WTC11 (cell line): ENCODE data around the gene OR5K1. TPM values are rescaled to one million over a fixed set of nuclear protein-coding genes. Genes with fewer than 3 reads are reported as not detected.

Source experiments
- ATAC-seq: fragments of 200-7000 bp; cut with Tn5 transposase; 2 replicates; pipeline ENCODE4 v1.10.0; 2021; ENCODE audit warnings: mild to moderate bottlenecking, moderate library complexity
- CTCF ChIA-PET: fragments of 300-600 bp; sonication (Branson Sonifier 250); formaldehyde crosslinking; loops from one replicate; lab custom pipeline; 2021; ENCODE audit warnings: antibody characterized with exemption; lab: Charles Lee
- POLR2A ChIA-PET: fragments of 350-600 bp; sonication (Branson Sonifier 250); formaldehyde crosslinking; loops from one replicate; lab custom pipeline; 2021; ENCODE audit warnings: antibody characterized with exemption; lab: Charles Lee
- DNase-seq: peaks from one replicate; pipeline ENCODE4 v3.0.0; 2021; ENCODE audit warnings: low spot score
- H3K27ac Mint-ChIP-seq: 2 replicates; pipeline ENCODE4 v1.8.0; 2021; ENCODE audit warnings: mixed read lengths
- H3K27me3 Mint-ChIP-seq: 2 replicates; pipeline ENCODE4 v1.8.0; 2021; ENCODE audit warnings: low read depth, mild to moderate bottlenecking, moderate library complexity, mixed read lengths
- H3K36me3 Mint-ChIP-seq: 2 replicates; pipeline ENCODE4 v1.8.0; 2021; ENCODE audit warnings: mixed read lengths
- H3K4me1 Mint-ChIP-seq: 2 replicates; pipeline ENCODE4 v1.8.0; 2022; ENCODE audit warnings: mixed read lengths
- H3K4me3 Mint-ChIP-seq: 2 replicates; pipeline ENCODE4 v1.8.0; 2021; ENCODE audit warnings: mild to moderate bottlenecking, moderate library complexity, mixed read lengths
- H3K9me3 Mint-ChIP-seq: 2 replicates; pipeline ENCODE4 v1.8.0; 2021; ENCODE audit warnings: mixed read lengths
- CTCF ChIP-seq: fragments of 200-600 bp; IDR thresholded peaks from 2 replicates; pipeline ENCODE4 v1.8.0; 2022; ENCODE audit warnings: antibody characterized with exemption
- EMX1 ChIP-seq: fragments of 250-450 bp; sonication (Bioruptor Pico); IDR thresholded peaks from 2 replicates; pipeline ENCODE4 v1.8.0; 2021; ENCODE audit warnings: mild to moderate bottlenecking
- HMGA2 ChIP-seq: fragments of 250-450 bp; sonication (Bioruptor Pico); IDR thresholded peaks from 2 replicates; pipeline ENCODE4 v1.4.0; 2021; ENCODE audit warnings: mild to moderate bottlenecking, moderate library complexity
- KAT7 ChIP-seq: sonication (generic); formaldehyde crosslinking; IDR thresholded peaks from 2 replicates; pipeline ENCODE4 v1.8.1; 2023; ENCODE audit warnings: missing genetic modification reagents, mild to moderate bottlenecking, borderline replicate concordance
- MXD4 ChIP-seq: fragments of 250-450 bp; sonication (Bioruptor Pico); IDR thresholded peaks from 2 replicates; pipeline ENCODE4 v1.8.0; 2021; ENCODE audit warnings: mild to moderate bottlenecking, moderate library complexity, borderline replicate concordance
- NFYB ChIP-seq: sonication (generic); formaldehyde crosslinking; conservative IDR thresholded peaks from 2 replicates; pipeline ENCODE4 v1.8.0; 2022; ENCODE audit warnings: low read depth, missing genetic modification reagents
- NR2C2 ChIP-seq: sonication (generic); formaldehyde crosslinking; IDR thresholded peaks from 2 replicates; pipeline ENCODE4 v1.8.0; 2022; ENCODE audit warnings: mild to moderate bottlenecking, missing genetic modification reagents
- SMAD3 ChIP-seq: sonication (generic); formaldehyde crosslinking; IDR thresholded peaks from 2 replicates; pipeline ENCODE4 v1.8.0; 2022; ENCODE audit warnings: missing genetic modification reagents, mild to moderate bottlenecking, borderline replicate concordance
- STAT6 ChIP-seq: sonication (generic); formaldehyde crosslinking; conservative IDR thresholded peaks from 2 replicates; pipeline ENCODE4 v1.8.1; 2023; ENCODE audit warnings: mild to moderate bottlenecking, low read depth, missing genetic modification reagents, moderate library complexity
- TCF7 ChIP-seq: sonication (generic); formaldehyde crosslinking; IDR thresholded peaks from 2 replicates; pipeline ENCODE4 v1.8.0; 2022; ENCODE audit warnings: mild to moderate bottlenecking, low read depth, missing genetic modification reagents, moderate library complexity
- ZNF232 ChIP-seq: sonication (generic); formaldehyde crosslinking; IDR thresholded peaks from 2 replicates; pipeline ENCODE4 v1.8.0; 2022; ENCODE audit warnings: mild to moderate bottlenecking, missing genetic modification reagents
- ZNF416 ChIP-seq: fragments of 250-450 bp; sonication (Bioruptor Pico); IDR thresholded peaks from 2 replicates; pipeline ENCODE4 v1.9.0; 2021; ENCODE audit warnings: mild to moderate bottlenecking, inconsistent platforms
- ZNF425 ChIP-seq: fragments of 250-450 bp; sonication (Bioruptor Pico); conservative IDR thresholded peaks from 2 replicates; pipeline ENCODE4 v1.9.0; 2021; ENCODE audit warnings: mild to moderate bottlenecking
- total RNA-seq: library from RNA; stranded (reverse); gene quantifications from 3 replicates; pipeline ENCODE4 v1.2.3, GENCODE V29; 2021
- TF ChIP-seq, protein P1 (sequence below): sonication (generic); formaldehyde crosslinking; IDR thresholded peaks from 2 replicates; pipeline ENCODE4 v1.8.0; 2023; ENCODE audit warnings: missing genetic modification reagents, mild to moderate bottlenecking, borderline replicate concordance
- TF ChIP-seq, protein P2 (sequence below): sonication (generic); formaldehyde crosslinking; IDR thresholded peaks from 2 replicates; pipeline ENCODE4 v1.8.0; 2023; ENCODE audit warnings: mild to moderate bottlenecking, missing genetic modification reagents

OR5K1 gene
- total RNA-seq, 1 experiment from 2014 or later: not detected

- ChIA-PET POLR2A (no interaction called here), CTCF (no interaction called here)
- Mint-ChIP-seq H3K27ac (no peak overlapping the region; the same call in 1 of the 2 replicates), H3K27me3 (no peaks in the 10 kb centered on the region), H3K36me3 (peaks cover 19% of the 10 kb centered on the region), H3K4me3 (no peak overlapping the region), H3K9me3 (no peaks in the 10 kb centered on the region), H3K4me1 (peaks cover 19% of the 10 kb centered on the region)
- TF ChIP-seq ZNF416 (CRISPR knock-in tag) (no peak), KAT7 (CRISPR knock-in tag) (no peak), NFYB (CRISPR knock-in tag) (no peak), EMX1 (CRISPR knock-in tag) (no peak), HMGA2 (no peak), ZNF425 (CRISPR knock-in tag) (no peak), ZNF232 (CRISPR knock-in tag) (no peak), MXD4 (CRISPR knock-in tag) (no peak), NR2C2 (CRISPR knock-in tag) (no peak), STAT6 (CRISPR knock-in tag) (no peak), TCF7 (CRISPR knock-in tag) (no peak)
- TF ChIP-seq, protein P1, sequence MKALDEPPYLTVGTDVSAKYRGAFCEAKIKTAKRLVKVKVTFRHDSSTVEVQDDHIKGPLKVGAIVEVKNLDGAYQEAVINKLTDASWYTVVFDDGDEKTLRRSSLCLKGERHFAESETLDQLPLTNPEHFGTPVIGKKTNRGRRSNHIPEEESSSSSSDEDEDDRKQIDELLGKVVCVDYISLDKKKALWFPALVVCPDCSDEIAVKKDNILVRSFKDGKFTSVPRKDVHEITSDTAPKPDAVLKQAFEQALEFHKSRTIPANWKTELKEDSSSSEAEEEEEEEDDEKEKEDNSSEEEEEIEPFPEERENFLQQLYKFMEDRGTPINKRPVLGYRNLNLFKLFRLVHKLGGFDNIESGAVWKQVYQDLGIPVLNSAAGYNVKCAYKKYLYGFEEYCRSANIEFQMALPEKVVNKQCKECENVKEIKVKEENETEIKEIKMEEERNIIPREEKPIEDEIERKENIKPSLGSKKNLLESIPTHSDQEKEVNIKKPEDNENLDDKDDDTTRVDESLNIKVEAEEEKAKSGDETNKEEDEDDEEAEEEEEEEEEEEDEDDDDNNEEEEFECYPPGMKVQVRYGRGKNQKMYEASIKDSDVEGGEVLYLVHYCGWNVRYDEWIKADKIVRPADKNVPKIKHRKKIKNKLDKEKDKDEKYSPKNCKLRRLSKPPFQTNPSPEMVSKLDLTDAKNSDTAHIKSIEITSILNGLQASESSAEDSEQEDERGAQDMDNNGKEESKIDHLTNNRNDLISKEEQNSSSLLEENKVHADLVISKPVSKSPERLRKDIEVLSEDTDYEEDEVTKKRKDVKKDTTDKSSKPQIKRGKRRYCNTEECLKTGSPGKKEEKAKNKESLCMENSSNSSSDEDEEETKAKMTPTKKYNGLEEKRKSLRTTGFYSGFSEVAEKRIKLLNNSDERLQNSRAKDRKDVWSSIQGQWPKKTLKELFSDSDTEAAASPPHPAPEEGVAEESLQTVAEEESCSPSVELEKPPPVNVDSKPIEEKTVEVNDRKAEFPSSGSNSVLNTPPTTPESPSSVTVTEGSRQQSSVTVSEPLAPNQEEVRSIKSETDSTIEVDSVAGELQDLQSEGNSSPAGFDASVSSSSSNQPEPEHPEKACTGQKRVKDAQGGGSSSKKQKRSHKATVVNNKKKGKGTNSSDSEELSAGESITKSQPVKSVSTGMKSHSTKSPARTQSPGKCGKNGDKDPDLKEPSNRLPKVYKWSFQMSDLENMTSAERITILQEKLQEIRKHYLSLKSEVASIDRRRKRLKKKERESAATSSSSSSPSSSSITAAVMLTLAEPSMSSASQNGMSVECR: no peak
- DNase-seq: no peak
- ATAC-seq: no peak
Measured at GRCh38 chr3:98513091-98513511, 50.1 kb downstream of the OR5K1 start.

GRCh38 chr3:98513736-98514135, 50.7 kb downstream of the OR5K1 start:
- DNase-seq (no peak), ATAC-seq (no peak)
- no peaks in the 10 kb centered on the region for H3K27me3 Mint-ChIP-seq
- H3K4me1 Mint-ChIP-seq: peaks cover 25% of the 10 kb centered on the region
- H3K27ac Mint-ChIP-seq: no peak overlapping the region
- no peaks in the 10 kb centered on the region for H3K9me3 Mint-ChIP-seq
- no peak overlapping the region for H3K4me3 Mint-ChIP-seq
- TF ChIP-seq CTCF (no peak), NR2C2 (CRISPR knock-in tag) (no peak), SMAD3 (no peak)
- TF ChIP-seq, protein P2, sequence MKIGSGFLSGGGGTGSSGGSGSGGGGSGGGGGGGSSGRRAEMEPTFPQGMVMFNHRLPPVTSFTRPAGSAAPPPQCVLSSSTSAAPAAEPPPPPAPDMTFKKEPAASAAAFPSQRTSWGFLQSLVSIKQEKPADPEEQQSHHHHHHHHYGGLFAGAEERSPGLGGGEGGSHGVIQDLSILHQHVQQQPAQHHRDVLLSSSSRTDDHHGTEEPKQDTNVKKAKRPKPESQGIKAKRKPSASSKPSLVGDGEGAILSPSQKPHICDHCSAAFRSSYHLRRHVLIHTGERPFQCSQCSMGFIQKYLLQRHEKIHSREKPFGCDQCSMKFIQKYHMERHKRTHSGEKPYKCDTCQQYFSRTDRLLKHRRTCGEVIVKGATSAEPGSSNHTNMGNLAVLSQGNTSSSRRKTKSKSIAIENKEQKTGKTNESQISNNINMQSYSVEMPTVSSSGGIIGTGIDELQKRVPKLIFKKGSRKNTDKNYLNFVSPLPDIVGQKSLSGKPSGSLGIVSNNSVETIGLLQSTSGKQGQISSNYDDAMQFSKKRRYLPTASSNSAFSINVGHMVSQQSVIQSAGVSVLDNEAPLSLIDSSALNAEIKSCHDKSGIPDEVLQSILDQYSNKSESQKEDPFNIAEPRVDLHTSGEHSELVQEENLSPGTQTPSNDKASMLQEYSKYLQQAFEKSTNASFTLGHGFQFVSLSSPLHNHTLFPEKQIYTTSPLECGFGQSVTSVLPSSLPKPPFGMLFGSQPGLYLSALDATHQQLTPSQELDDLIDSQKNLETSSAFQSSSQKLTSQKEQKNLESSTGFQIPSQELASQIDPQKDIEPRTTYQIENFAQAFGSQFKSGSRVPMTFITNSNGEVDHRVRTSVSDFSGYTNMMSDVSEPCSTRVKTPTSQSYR (CRISPR knock-in tag): no peak
- ChIA-PET POLR2A (no interaction called here), CTCF (no interaction called here)
- peaks cover 25% of the 10 kb centered on the region for H3K36me3 Mint-ChIP-seq
